Endodermal cell (in vitro differentiated cells): ENCODE data around the gene LSM14B. TPM values are rescaled to one million over a fixed set of nuclear protein-coding genes. Genes with fewer than 3 reads are reported as not detected.
"Not testable (repeated sequence)": the region's sequence is repeated elsewhere in the genome, so short reads cannot be mapped to it uniquely, and the experiment has no call there.

Experiments
- DNase-seq: peaks from one replicate; pipeline ENCODE4 v3.0.0-alpha.2; 2017
- H3K27ac ChIP-seq: 2 replicates; pipeline ENCODE4 v1.5.1; 2013; ENCODE audit warnings: mild to moderate bottlenecking, low read depth, low read length, moderate library complexity
- H3K27me3 ChIP-seq: 2 replicates; pipeline ENCODE4 v1.6.1; 2013; ENCODE audit warnings: mild to moderate bottlenecking, low read length, moderate library complexity; ENCODE audit not compliant: insufficient read depth, control insufficient read depth, poor library complexity, severe bottlenecking
- H3K36me3 ChIP-seq: 2 replicates; pipeline ENCODE4 v1.7.0; 2013; ENCODE audit warnings: mild to moderate bottlenecking, low read length, moderate library complexity; ENCODE audit not compliant: control insufficient read depth, insufficient read depth
- H3K4me1 ChIP-seq: one replicate; pipeline ENCODE4 v1.7.0; 2013; ENCODE audit warnings: low read length; ENCODE audit not compliant: control insufficient read depth, insufficient read depth
- H3K4me3 ChIP-seq: 2 replicates; pipeline ENCODE4 v1.5.1; 2013; ENCODE audit warnings: mild to moderate bottlenecking, low read length, moderate library complexity
- H3K9ac ChIP-seq: 2 replicates; pipeline ENCODE4 v1.6.1; 2013; ENCODE audit warnings: mild to moderate bottlenecking, low read length, moderate library complexity; ENCODE audit not compliant: poor library complexity, severe bottlenecking; ENCODE audit errors: extremely low read depth
- H3K9me3 ChIP-seq: 2 replicates; pipeline ENCODE4 v1.6.1; 2013; ENCODE audit warnings: mild to moderate bottlenecking, low read length, moderate library complexity; ENCODE audit not compliant: control insufficient read depth
- H3K27ac Mint-ChIP-seq: 2 replicates; pipeline ENCODE4 v1.8.0; 2020; ENCODE audit warnings: mixed read lengths
- H3K27me3 Mint-ChIP-seq: 2 replicates; pipeline ENCODE4 v1.8.0; 2021; ENCODE audit warnings: mild to moderate bottlenecking, mixed read lengths; ENCODE audit not compliant: insufficient read depth
- H3K36me3 Mint-ChIP-seq: 2 replicates; pipeline ENCODE4 v1.8.0; 2020; ENCODE audit warnings: low read depth, mixed read lengths
- H3K4me1 Mint-ChIP-seq: 2 replicates; pipeline ENCODE4 v1.8.0; 2020; ENCODE audit warnings: mixed read lengths
- H3K4me3 Mint-ChIP-seq: 2 replicates; pipeline ENCODE4 v1.8.0; 2020; ENCODE audit warnings: mild to moderate bottlenecking, moderate library complexity, mixed read lengths
- H3K9me3 Mint-ChIP-seq: 2 replicates; pipeline ENCODE4 v1.8.0; 2020; ENCODE audit warnings: mild to moderate bottlenecking, mixed read lengths
- WGBS, 2 experiments: methylation state at CpG; one replicate each; pipeline versions ENCODE4 v1.1.5 to v1.1.7; 2013; ENCODE audit warnings: missing lambda C conversion rate in 2 of 2, mixed read lengths in 1 of 2; ENCODE audit not compliant: insufficient coverage in 1 of 2, insufficient read length in 1 of 2; 5-methylcytosine and 5-hydroxymethylcytosine counted together
- total RNA-seq, 2 donors: library from RNA; stranded (reverse); fragmentation: NEBNext Ultra II Directional in 1 of 2; extraction: Animal tissue kit (Norgen Biotek cat#: 25700) in 1 of 2; gene quantifications; 2 replicates in 1 of 2; 3 replicates in 1 of 2; pipeline ENCODE4 v1.2.1, GENCODE V29; 2021
- TF ChIP-seq, protein P1 (sequence below): fragments of 200-600 bp; sonication (generic); conservative IDR thresholded peaks from 2 replicates; pipeline ENCODE4 v1.5.0; 2021; ENCODE audit warnings: antibody characterized with exemption, mild to moderate bottlenecking

LSM14B gene
- total RNA-seq, 2 donors from 2014 or later, result 89.1 to 91.1 TPM

DNA sequence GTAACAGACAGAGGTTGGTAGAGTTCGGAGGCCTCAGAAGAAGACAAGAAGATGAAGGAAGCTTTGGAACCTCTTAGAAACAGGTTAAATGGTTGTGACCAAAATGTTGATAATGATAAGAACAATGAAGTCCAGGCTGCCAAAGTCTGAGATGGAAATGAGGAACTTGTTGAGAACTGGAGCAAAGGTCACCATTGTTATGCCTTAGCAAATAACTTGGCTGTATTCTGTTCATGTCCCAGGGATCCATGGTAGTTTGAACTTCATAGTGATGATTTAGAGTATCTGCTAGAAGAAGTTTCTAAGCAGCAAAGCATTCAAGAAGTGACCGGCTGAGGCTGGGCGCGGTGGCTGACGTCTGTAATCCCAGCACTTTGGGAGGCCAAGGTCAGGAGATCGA lies 11.1 kb upstream of the LSM14B start:
- Histone ChIP-seq H3K9me3 (peaks cover 18% of the 10 kb centered on the region), H3K4me1 (no peaks in the 10 kb centered on the region), H3K36me3 (no peaks in the 10 kb centered on the region), H3K27me3 (no peaks in the 10 kb centered on the region), H3K27ac (no peak overlapping the region), H3K4me3 (no peak overlapping the region), H3K9ac (no peak overlapping the region)
- TF ChIP-seq, protein P1, sequence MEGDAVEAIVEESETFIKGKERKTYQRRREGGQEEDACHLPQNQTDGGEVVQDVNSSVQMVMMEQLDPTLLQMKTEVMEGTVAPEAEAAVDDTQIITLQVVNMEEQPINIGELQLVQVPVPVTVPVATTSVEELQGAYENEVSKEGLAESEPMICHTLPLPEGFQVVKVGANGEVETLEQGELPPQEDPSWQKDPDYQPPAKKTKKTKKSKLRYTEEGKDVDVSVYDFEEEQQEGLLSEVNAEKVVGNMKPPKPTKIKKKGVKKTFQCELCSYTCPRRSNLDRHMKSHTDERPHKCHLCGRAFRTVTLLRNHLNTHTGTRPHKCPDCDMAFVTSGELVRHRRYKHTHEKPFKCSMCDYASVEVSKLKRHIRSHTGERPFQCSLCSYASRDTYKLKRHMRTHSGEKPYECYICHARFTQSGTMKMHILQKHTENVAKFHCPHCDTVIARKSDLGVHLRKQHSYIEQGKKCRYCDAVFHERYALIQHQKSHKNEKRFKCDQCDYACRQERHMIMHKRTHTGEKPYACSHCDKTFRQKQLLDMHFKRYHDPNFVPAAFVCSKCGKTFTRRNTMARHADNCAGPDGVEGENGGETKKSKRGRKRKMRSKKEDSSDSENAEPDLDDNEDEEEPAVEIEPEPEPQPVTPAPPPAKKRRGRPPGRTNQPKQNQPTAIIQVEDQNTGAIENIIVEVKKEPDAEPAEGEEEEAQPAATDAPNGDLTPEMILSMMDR, result no peak
- H3K4me1 Mint-ChIP-seq, result no peaks in the 10 kb centered on the region
- H3K4me3 Mint-ChIP-seq, result no peak overlapping the region
- H3K9me3 Mint-ChIP-seq, result peaks cover 50% of the 10 kb centered on the region
- WGBS, 2 experiments, result 88 to 96% methylated on average over 6 of the region's 6 CpGs
- H3K27ac Mint-ChIP-seq, result no peak overlapping the region
- DNase-seq, result no peak
- H3K27me3 Mint-ChIP-seq, result peaks cover 25% of the 10 kb centered on the region
- peaks cover 1% of the 10 kb centered on the region for H3K36me3 Mint-ChIP-seq

DNA sequence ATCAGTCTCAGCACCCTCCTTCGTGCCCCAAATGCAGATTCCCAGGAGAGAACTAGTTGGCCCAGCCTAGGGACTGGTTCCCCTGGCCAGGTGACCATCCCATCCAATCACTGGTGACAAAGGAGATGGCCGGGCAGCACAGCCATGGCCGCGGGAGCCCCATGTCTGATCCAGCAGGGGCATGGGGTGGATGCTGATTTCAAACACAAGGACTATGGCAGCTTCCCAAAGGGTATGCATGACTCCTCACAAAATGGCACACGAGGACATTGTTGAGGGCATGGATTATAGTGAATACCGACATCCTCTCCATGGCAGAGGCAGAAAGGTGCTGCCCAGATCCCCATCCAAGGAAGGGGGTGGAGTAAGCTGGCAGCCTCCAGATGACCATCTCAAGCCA lies 9.9 kb upstream of the LSM14B start:
- Mint-ChIP-seq H3K4me3 (no peak overlapping the region), H3K27me3 (peaks cover 25% of the 10 kb centered on the region), H3K4me1 (peaks cover 3% of the 10 kb centered on the region), H3K27ac (no peak overlapping the region), H3K9me3 (peaks cover 45% of the 10 kb centered on the region), H3K36me3 (peaks cover 1% of the 10 kb centered on the region)
- no peaks in the 10 kb centered on the region for H3K4me1 ChIP-seq
- no peak overlapping the region for H3K27ac ChIP-seq
- peaks cover 18% of the 10 kb centered on the region for H3K9me3 ChIP-seq
- WGBS, 2 experiments, result 88 to 91% methylated on average over 4 to 6 of the region's 6 CpGs
- H3K4me3 ChIP-seq, result no peak overlapping the region
- TF ChIP-seq, protein P1, result no peak
- H3K36me3 ChIP-seq, result no peaks in the 10 kb centered on the region
- no peaks in the 10 kb centered on the region for H3K27me3 ChIP-seq
- DNase-seq, result no peak
- no peak overlapping the region for H3K9ac ChIP-seq

DNA sequence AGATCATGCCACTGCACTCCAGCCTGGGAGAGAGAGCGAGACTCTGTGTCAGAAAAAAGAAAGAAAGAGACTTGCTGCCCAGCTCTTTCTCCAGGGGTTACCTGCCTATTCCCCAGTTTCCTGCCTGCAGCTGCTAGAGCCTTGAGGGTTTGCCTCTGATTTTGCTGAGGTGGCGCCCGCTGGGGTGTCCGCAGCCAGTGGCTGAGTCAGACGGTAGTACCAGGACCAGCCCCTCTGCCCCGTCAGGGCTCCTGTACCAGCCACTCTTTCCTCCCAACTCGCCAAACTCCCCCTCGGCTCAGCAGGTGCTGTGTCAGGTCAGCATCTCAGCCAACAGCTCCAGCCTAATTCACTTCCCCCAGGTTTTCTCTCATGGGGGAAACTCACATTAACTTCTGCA lies 7.4 kb upstream of the LSM14B start:
- peak; percentile 68 for DNase-seq
- Mint-ChIP-seq H3K27me3 (peaks cover 22% of the 10 kb centered on the region), H3K36me3 (peaks cover 1% of the 10 kb centered on the region), H3K4me1 (peaks cover 5% of the 10 kb centered on the region), H3K27ac (no peak overlapping the region), H3K9me3 (peaks cover 21% of the 10 kb centered on the region), H3K4me3 (peak overlapping the region; percentile 28)
- Histone ChIP-seq H3K9ac (no peak overlapping the region), H3K27me3 (no peaks in the 10 kb centered on the region), H3K36me3 (no peaks in the 10 kb centered on the region), H3K4me3 (no peak overlapping the region), H3K9me3 (peaks cover 7% of the 10 kb centered on the region), H3K27ac (no peak overlapping the region), H3K4me1 (no peaks in the 10 kb centered on the region)
- WGBS, 2 experiments, result 51 to 56% methylated on average over 7 to 8 of the region's 8 CpGs
- TF ChIP-seq, protein P1, result no peak

DNA sequence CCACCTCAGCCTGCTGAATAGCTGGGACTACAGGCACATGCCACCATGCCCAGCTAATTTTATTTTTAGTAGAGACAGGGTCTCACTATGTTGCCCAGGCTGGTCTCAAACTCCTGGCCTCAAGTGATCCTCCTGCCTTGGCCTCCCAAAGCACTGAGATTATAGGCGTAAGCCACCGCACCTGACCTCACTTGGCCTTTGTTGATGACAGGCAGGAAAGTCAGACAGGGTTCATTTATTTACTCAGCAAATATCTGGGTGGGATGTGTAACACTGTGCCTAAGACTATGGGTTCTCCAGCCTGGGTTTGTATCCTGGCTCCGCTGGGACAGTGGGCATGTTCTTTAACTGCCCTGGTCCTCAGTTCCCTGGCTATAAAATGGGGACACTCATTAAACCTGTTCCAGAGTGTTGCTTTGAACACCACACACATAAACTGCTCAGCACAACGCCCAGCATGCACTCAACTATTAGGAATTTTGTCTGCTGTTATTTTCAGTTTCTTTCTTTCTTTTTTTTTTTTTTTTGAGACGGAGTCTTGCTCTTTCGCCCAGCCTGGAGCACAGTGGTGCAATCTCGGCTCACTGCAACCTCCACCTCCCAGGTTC lies 6.4 kb upstream of the LSM14B start:
- H3K4me3 Mint-ChIP-seq, H3K27ac ChIP-seq, H3K4me3 ChIP-seq, H3K27ac Mint-ChIP-seq, H3K4me1 Mint-ChIP-seq, H3K9ac ChIP-seq, DNase-seq, H3K4me1 ChIP-seq, H3K27me3 ChIP-seq, H3K9me3 ChIP-seq, H3K36me3 ChIP-seq, H3K36me3 Mint-ChIP-seq: not testable (repeated sequence)
- peaks cover 22% of the 10 kb centered on the region for H3K27me3 Mint-ChIP-seq
- 95 to 100% methylated on average over 2 to 7 of the region's 7 CpGs for WGBS, 2 experiments
- peaks cover 14% of the 10 kb centered on the region for H3K9me3 Mint-ChIP-seq
